Measurements from ENCODE around the gene ATP6V0D1.

Gene ATP6V0D1

GRCh38 chr16:67463059-67463458 is 17.9 kb downstream of the ATP6V0D1 start:
- no peak for DNase-seq (ENCODE audit: low spot score)

- no peak for DNase-seq (ENCODE audit: low spot score)
These were observed 18.7 kb downstream of the ATP6V0D1 start for GRCh38 chr16:67462279-67462655.

- DNase-seq (ENCODE audit: low spot score): no peak
These were observed 19.2 kb downstream of the ATP6V0D1 start for GRCh38 chr16:67461600-67462278.

- no peak for DNase-seq (ENCODE audit: low spot score)
These were observed 20.0 kb downstream of the ATP6V0D1 start for GRCh38 chr16:67460961-67461360.

- no peak for DNase-seq (ENCODE audit: low spot score)
These were observed 20.8 kb downstream of the ATP6V0D1 start for GRCh38 chr16:67460168-67460567.

GRCh38 chr16:67459861-67460150 is 21.2 kb downstream of the ATP6V0D1 start:
- DNase-seq (ENCODE audit: low spot score): no peak

GRCh38 chr16:67459066-67459860 is 21.7 kb downstream of the ATP6V0D1 start:
- peak; percentile 9 for DNase-seq (ENCODE audit: low spot score)

- DNase-seq (ENCODE audit: low spot score): no peak
These were observed 22.8 kb downstream of the ATP6V0D1 start for GRCh38 chr16:67458121-67458641.

- DNase-seq (ENCODE audit: low spot score): no peak
These were observed 23.3 kb downstream of the ATP6V0D1 start for GRCh38 chr16:67457611-67458010.

- peak; percentile 40 for DNase-seq (ENCODE audit: low spot score)
These were observed 24.4 kb downstream of the ATP6V0D1 start for GRCh38 chr16:67456391-67457081.

- no peak for DNase-seq (ENCODE audit: low spot score)
These were observed 26.1 kb downstream of the ATP6V0D1 start for GRCh38 chr16:67454852-67455251.

- DNase-seq (ENCODE audit: low spot score): no peak
These were observed 26.9 kb downstream of the ATP6V0D1 start for GRCh38 chr16:67454104-67454503.

GRCh38 chr16:67451704-67452435 is 29.1 kb downstream of the ATP6V0D1 start:
- DNase-seq (ENCODE audit: low spot score): no peak

- DNase-seq (ENCODE audit: low spot score): no peak
These were observed 29.8 kb downstream of the ATP6V0D1 start for GRCh38 chr16:67451061-67451703.

GRCh38 chr16:67449739-67450138 is 31.2 kb downstream of the ATP6V0D1 start:
- DNase-seq (ENCODE audit: low spot score): no peak

- no peak for DNase-seq (ENCODE audit: low spot score)
These were observed 31.6 kb downstream of the ATP6V0D1 start for GRCh38 chr16:67449336-67449735.

- no peak for DNase-seq (ENCODE audit: low spot score)
These were observed 32.4 kb downstream of the ATP6V0D1 start for GRCh38 chr16:67448580-67448979.

- no peak for DNase-seq (ENCODE audit: low spot score)
These were observed 33.4 kb downstream of the ATP6V0D1 start for GRCh38 chr16:67447508-67448076.

- no peak for DNase-seq (ENCODE audit: low spot score)
These were observed 33.9 kb downstream of the ATP6V0D1 start for GRCh38 chr16:67446968-67447507.

GRCh38 chr16:67445913-67446907 is 34.7 kb downstream of the ATP6V0D1 start:
- no peak for DNase-seq (ENCODE audit: low spot score)

Measured in pons (tissue), 1 donor.